Mesenchymal stem cell (in vitro differentiated cells and primary cell): ENCODE measurements around the gene RNF223.
A peak's percentile ranks its signal among the peaks of the same experiment; 100 is the strongest.

Experiments used
- DNase-seq: peaks from one replicate; pipeline ENCODE4 v3.0.0-alpha.2; 2013
- H2AFZ ChIP-seq: one replicate; pipeline ENCODE4 v1.6.1; 2013; ENCODE audit warnings: low read depth, mild to moderate bottlenecking, control low read depth, inconsistent platforms, low read length, moderate library complexity
- H2AK5ac ChIP-seq: 2 replicates; pipeline ENCODE4 v1.6.1; 2013; ENCODE audit warnings: low read length, moderate library complexity, mild to moderate bottlenecking, inconsistent platforms; ENCODE audit not compliant: severe bottlenecking
- H2BK120ac ChIP-seq: one replicate; pipeline ENCODE4 v1.6.1; 2013; ENCODE audit warnings: low read depth, mild to moderate bottlenecking, inconsistent platforms, low read length, moderate library complexity
- H2BK12ac ChIP-seq, 2 experiments: one replicate each; pipeline ENCODE4 v1.6.1; 2013; ENCODE audit warnings: inconsistent platforms in 2 of 2, low read length in 2 of 2, mild to moderate bottlenecking in 2 of 2, moderate library complexity in 2 of 2, control low read depth in 1 of 2
- H2BK15ac ChIP-seq: one replicate; pipeline ENCODE4 v1.6.1; 2013; ENCODE audit warnings: mild to moderate bottlenecking, low read depth, inconsistent platforms; ENCODE audit not compliant: poor library complexity, severe bottlenecking
- H2BK5ac ChIP-seq: 2 replicates; pipeline ENCODE4 v1.6.1; 2013; ENCODE audit warnings: low read depth, mild to moderate bottlenecking, low read length, control low read depth, inconsistent platforms; ENCODE audit not compliant: poor library complexity, severe bottlenecking
- H3K14ac ChIP-seq, 2 experiments: one replicate each; pipeline ENCODE4 v1.6.1; 2013; ENCODE audit warnings: inconsistent platforms in 2 of 2, low read length in 2 of 2, control low read depth in 1 of 2, mild to moderate bottlenecking in 1 of 2, moderate library complexity in 1 of 2
- H3K18ac ChIP-seq, 2 experiments: one replicate each; pipeline ENCODE4 v1.6.1; 2013; ENCODE audit warnings: inconsistent platforms in 2 of 2, low read length in 2 of 2, control low read depth in 1 of 2, low read depth in 1 of 2, mild to moderate bottlenecking in 1 of 2
- H3K23ac ChIP-seq, 2 experiments: one replicate each; pipeline ENCODE4 v1.6.1; 2013; ENCODE audit warnings: inconsistent platforms in 2 of 2, low read length in 2 of 2, mild to moderate bottlenecking in 2 of 2, moderate library complexity in 2 of 2, control low read depth in 1 of 2
- H3K27ac ChIP-seq: 2 replicates; pipeline ENCODE4 v1.5.1; 2013; ENCODE audit warnings: mild to moderate bottlenecking, moderate library complexity, low read length, control low read depth, inconsistent platforms; ENCODE audit not compliant: poor library complexity, severe bottlenecking
- H3K27me3 ChIP-seq, 2 experiments: 2 replicates each; pipeline versions ENCODE4 v1.6.1 to v1.7.0; 2013; ENCODE audit warnings: low read length in 2 of 2, mild to moderate bottlenecking in 2 of 2, moderate library complexity in 2 of 2, control low read depth in 1 of 2, inconsistent platforms in 1 of 2; ENCODE audit not compliant: control insufficient read depth in 1 of 2, insufficient read depth in 1 of 2
- H3K36me3 ChIP-seq, 2 experiments: 2 replicates each; pipeline versions ENCODE4 v1.6.1 to v1.7.0; 2013; ENCODE audit warnings: low read length in 2 of 2, control low read depth in 1 of 2, inconsistent platforms in 1 of 2, low read depth in 1 of 2, mild to moderate bottlenecking in 1 of 2; ENCODE audit not compliant: insufficient read depth in 2 of 2, control insufficient read depth in 1 of 2
- H3K4ac ChIP-seq, 2 experiments: one replicate each; pipeline ENCODE4 v1.6.1; 2013; ENCODE audit warnings: inconsistent platforms in 2 of 2, low read length in 2 of 2, mild to moderate bottlenecking in 2 of 2, moderate library complexity in 2 of 2, control low read depth in 1 of 2, low read depth in 1 of 2
- H3K4me1 ChIP-seq: 2 replicates; pipeline ENCODE4 v1.6.1; 2013; ENCODE audit warnings: low read depth, low read length, control low read depth; ENCODE audit not compliant: control insufficient read depth, insufficient read depth
- H3K4me2 ChIP-seq: 2 replicates; pipeline ENCODE4 v1.6.1; 2013; ENCODE audit warnings: low read length, mild to moderate bottlenecking, inconsistent platforms; ENCODE audit not compliant: poor library complexity, severe bottlenecking
- H3K4me3 ChIP-seq, 2 experiments: 2 replicates each; pipeline versions ENCODE4 v1.5.1 to v1.7.0; 2013; ENCODE audit warnings: low read length in 2 of 2, mild to moderate bottlenecking in 2 of 2, control low read depth in 1 of 2, low read depth in 1 of 2; ENCODE audit not compliant: insufficient read depth in 1 of 2
- H3K79me1 ChIP-seq: replicated peaks from 2 replicates; pipeline ENCODE4 v1.6.1; 2013; ENCODE audit warnings: mild to moderate bottlenecking, control low read depth, low read length, inconsistent platforms; ENCODE audit not compliant: poor library complexity, severe bottlenecking
- H3K9ac ChIP-seq: 2 replicates; pipeline ENCODE4 v1.7.0; 2013; ENCODE audit warnings: mild to moderate bottlenecking, low read length, moderate library complexity
- H3K9me3 ChIP-seq: 2 replicates; pipeline ENCODE4 v1.7.0; 2013; ENCODE audit warnings: mild to moderate bottlenecking, low read length; ENCODE audit not compliant: control insufficient read depth
- H4K8ac ChIP-seq: one replicate; pipeline ENCODE4 v1.6.1; 2013; ENCODE audit warnings: inconsistent platforms, mild to moderate bottlenecking, low read length, moderate library complexity
- H4K91ac ChIP-seq: one replicate; pipeline ENCODE4 v1.6.1; 2013; ENCODE audit warnings: mild to moderate bottlenecking, low read length, inconsistent platforms
- WGBS: methylation state at CpG from one replicate; pipeline ENCODE4 v1.1.7; 2013; ENCODE audit warnings: mixed read lengths; 5-methylcytosine and 5-hydroxymethylcytosine counted together

RNF223 gene

DNA sequence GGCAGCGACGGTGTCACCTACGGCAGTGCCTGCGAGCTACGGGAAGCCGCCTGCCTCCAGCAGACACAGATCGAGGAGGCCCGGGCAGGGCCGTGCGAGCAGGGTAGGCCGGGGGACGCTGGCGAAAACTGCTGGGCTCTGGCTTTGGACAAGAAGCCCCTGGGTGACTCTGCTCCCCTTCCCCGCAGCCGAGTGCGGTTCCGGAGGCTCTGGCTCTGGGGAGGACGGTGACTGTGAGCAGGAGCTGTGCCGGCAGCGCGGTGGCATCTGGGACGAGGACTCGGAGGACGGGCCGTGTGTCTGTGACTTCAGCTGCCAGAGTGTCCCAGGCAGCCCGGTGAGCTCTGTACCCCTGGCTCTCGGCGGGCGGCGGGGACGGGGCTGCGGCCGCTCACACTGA is 30.2 kb downstream of the RNF223 start:
- Histone ChIP-seq H2BK5ac (no peak overlapping the region), H4K91ac (no peak overlapping the region), H3K9ac (no peak overlapping the region), H3K79me1 (peaks cover 43% of the 10 kb centered on the region), H3K4me1 (peaks cover 28% of the 10 kb centered on the region), H2BK12ac (no peak overlapping the region), H3K9me3 (no peaks in the 10 kb centered on the region), H2BK15ac (no peak overlapping the region), H4K8ac (no peak overlapping the region), H3K27me3 (peaks cover 0 to 14% of the 10 kb centered on the region in 2 experiments), H2BK120ac (no peak overlapping the region), H3K4ac (no peak overlapping the region), H3K14ac (no peak overlapping the region), H3K4me3 (no peak overlapping the region), H3K23ac (no peak overlapping the region), H2AK5ac (no peak overlapping the region), H3K36me3 (peaks cover 0 to 90% of the 10 kb centered on the region in 2 experiments), H3K27ac (no peak overlapping the region), H3K18ac (no peak overlapping the region), H3K4me2 (no peak overlapping the region), H2AFZ (no peak overlapping the region)
- no peak for DNase-seq
- WGBS: 96% methylated on average over 33 of the region's 33 CpGs

DNA sequence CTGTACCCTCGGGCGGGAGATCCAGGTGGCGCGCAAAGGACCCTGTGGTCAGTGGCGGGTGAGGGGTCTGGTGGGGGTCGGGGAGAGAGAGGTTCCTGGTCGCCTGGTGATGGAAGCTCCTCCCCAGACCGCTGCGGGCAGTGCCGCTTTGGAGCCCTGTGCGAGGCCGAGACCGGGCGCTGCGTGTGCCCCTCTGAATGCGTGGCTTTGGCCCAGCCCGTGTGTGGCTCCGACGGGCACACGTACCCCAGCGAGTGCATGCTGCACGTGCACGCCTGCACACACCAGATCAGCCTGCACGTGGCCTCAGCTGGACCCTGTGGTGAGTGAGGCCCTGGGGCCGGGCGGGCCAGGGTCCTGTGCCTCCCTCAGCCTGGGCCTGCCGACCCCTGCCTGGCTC is 30.7 kb downstream of the RNF223 start:
- no peak overlapping the region for H3K4me3 ChIP-seq
- 98% methylated on average over 25 of the region's 27 CpGs for WGBS
- no peak overlapping the region for H3K14ac ChIP-seq

DNA sequence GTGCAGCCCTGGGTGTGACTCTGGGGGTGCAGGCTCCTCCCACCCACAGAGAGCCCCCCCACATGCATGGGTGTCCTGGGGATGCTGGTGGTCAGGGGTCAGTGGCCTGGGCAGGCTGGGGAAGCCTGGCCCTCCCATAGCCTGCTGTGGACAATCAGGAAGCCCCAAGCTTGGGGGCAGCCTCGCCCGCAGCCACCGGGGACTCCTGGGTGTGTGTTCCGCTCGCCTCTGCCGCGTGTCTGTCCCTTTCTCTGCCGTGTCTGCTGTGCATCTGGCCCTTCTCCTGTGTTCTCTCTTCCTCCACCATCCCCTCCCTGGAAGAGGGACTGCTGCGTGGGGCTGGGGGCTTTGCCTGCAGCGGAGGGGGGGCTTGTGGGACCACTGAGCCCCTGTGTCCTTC is 31.3 kb downstream of the RNF223 start:
- H3K36me3 ChIP-seq: peaks cover 0 to 90% of the 10 kb centered on the region in 2 experiments
- peaks cover 29% of the 10 kb centered on the region for H3K4me1 ChIP-seq
- no peak overlapping the region for H3K18ac ChIP-seq
- H2BK5ac ChIP-seq: no peak overlapping the region
- H3K4me3 ChIP-seq: no peak overlapping the region
- H4K8ac ChIP-seq: peak overlapping the region; percentile 62
- no peak overlapping the region for H3K23ac ChIP-seq
- H2AK5ac ChIP-seq: no peak overlapping the region
- no peaks in the 10 kb centered on the region for H3K9me3 ChIP-seq
- peaks cover 51% of the 10 kb centered on the region for H3K79me1 ChIP-seq
- DNase-seq: no peak
- peaks cover 0 to 25% of the 10 kb centered on the region in 2 experiments for H3K27me3 ChIP-seq
- H3K14ac ChIP-seq: no peak overlapping the region
- H2BK12ac ChIP-seq: no peak overlapping the region
- no peak overlapping the region for H3K4ac ChIP-seq
- no peak overlapping the region for H3K9ac ChIP-seq
- WGBS: 91% methylated on average over 10 of the region's 10 CpGs
- H2AFZ ChIP-seq: no peak overlapping the region
- H3K4me2 ChIP-seq: no peak overlapping the region
- no peak overlapping the region for H4K91ac ChIP-seq
- no peak overlapping the region for H3K27ac ChIP-seq
- no peak overlapping the region for H2BK15ac ChIP-seq
- H2BK120ac ChIP-seq: no peak overlapping the region

More for the DNA sequence above, 30.7 kb downstream of the RNF223 start:
- Histone ChIP-seq H2BK5ac (no peak overlapping the region), H3K4me2 (no peak overlapping the region), H3K4me1 (peaks cover 28% of the 10 kb centered on the region), H2BK12ac (no peak overlapping the region), H4K8ac (no peak overlapping the region), H3K79me1 (peaks cover 46% of the 10 kb centered on the region), H3K27me3 (peaks cover 0 to 19% of the 10 kb centered on the region in 2 experiments), H2BK15ac (no peak overlapping the region), H3K9me3 (no peaks in the 10 kb centered on the region), H3K27ac (no peak overlapping the region), H2BK120ac (no peak overlapping the region), H4K91ac (no peak overlapping the region), H3K23ac (no peak overlapping the region), H3K9ac (no peak overlapping the region), H3K36me3 (peaks cover 0 to 90% of the 10 kb centered on the region in 2 experiments), H3K18ac (no peak overlapping the region), H2AFZ (no peak overlapping the region), H3K4ac (no peak overlapping the region), H2AK5ac (no peak overlapping the region)
- no peak for DNase-seq

DNA sequence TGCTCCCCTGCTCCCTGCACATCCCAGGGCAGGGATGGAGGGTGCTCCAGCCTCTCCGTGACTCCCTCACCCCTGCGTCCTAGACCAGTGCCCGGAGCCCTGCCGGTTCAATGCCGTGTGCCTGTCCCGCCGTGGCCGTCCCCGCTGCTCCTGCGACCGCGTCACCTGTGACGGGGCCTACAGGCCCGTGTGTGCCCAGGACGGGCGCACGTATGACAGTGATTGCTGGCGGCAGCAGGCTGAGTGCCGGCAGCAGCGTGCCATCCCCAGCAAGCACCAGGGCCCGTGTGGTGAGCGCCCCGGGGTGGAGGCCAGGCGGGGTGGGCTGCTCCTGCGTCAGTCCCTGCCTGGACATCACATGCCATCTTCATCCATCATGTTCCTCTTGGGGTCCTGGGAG is 32.2 kb downstream of the RNF223 start:
- Histone ChIP-seq H3K18ac (no peak overlapping the region), H3K4me2 (no peak overlapping the region), H3K79me1 (peaks cover 56% of the 10 kb centered on the region), H3K4ac (no peak overlapping the region), H3K27ac (no peak overlapping the region), H2AFZ (no peak overlapping the region), H3K4me1 (peaks cover 35% of the 10 kb centered on the region), H2BK5ac (no peak overlapping the region), H2BK12ac (no peak overlapping the region), H3K14ac (no peak overlapping the region), H3K23ac (no peak overlapping the region), H2BK15ac (no peak overlapping the region), H2BK120ac (no peak overlapping the region), H3K9me3 (no peaks in the 10 kb centered on the region), H4K8ac (no peak overlapping the region), H3K36me3 (peaks cover 0 to 90% of the 10 kb centered on the region in 2 experiments), H3K27me3 (peaks cover 0 to 35% of the 10 kb centered on the region in 2 experiments), H4K91ac (no peak overlapping the region), H2AK5ac (no peak overlapping the region), H3K9ac (no peak overlapping the region), H3K4me3 (no peak overlapping the region)
- DNase-seq: no peak
- WGBS: 95% methylated on average over 25 of the region's 25 CpGs
